ENCODE measurements around the gene ATAD3C.
"Not testable (repeated sequence)": the region's sequence is repeated elsewhere in the genome, so short reads cannot be mapped to it uniquely, and the experiment has no call there.

Gene ATAD3C

GRCh38 chr1:1432951-1433803, 16.3 kb upstream of the ATAD3C start:
- DNase-seq, result peak; percentile 85

GRCh38 chr1:1433804-1434130, 15.7 kb upstream of the ATAD3C start:
- DNase-seq, result peak; percentile 83

GRCh38 chr1:1434131-1434823, 15.2 kb upstream of the ATAD3C start:
- DNase-seq, result peak; percentile 88

- no peak for DNase-seq
These were observed 14.7 kb upstream of the ATAD3C start for GRCh38 chr1:1434824-1435105.

DNA sequence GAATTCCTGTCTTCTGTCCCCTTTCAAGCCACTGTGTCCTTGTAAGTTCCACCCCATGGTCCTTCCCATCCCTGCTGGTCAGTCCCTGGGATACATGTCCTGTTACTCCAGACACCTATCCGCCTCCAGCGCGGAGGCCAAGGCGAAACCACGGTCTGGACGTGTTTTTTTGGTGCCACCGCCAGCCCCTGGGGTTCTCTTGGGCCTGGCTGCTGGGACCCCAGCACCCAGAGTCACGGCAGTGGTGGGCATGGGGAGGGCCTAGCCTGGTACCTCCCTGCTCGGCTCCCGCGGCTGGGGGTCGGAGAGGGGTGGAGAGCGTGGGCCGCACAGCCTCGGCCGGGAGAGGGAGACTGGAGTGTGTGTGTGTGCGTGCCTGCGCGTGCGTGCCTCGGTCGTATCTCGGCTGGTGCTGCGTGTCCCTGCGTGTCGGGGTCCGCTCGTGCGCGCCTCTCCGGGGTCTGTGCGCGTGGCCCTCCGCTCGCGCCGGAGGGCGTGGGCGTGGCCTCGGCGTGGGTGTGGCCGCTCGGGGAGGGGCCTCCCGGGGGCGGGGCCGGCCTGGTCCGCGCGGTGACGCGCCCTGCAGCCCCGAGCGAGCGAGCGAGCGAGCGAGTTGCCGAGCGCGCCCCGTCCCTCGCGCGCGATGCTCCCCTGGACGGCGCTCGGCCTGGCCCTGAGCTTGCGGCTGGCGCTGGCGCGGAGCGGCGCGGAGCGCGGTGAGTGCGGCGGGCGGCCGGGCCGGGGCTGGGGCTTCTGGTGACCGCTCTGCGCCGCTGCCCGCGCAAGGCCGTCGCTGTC, 14.2 kb upstream of the ATAD3C start, which contains the start of gene VWA1:
Gene VWA1 (plus strand): TSS at position 585 of the 798 bp plus-strand sequence. CDS start 59 bp downstream, at position 644.
- peak; percentile 82 for DNase-seq

GRCh38 chr1:1435911-1436629, 13.4 kb upstream of the ATAD3C start:
- DNase-seq, result peak; percentile 41

DNA sequence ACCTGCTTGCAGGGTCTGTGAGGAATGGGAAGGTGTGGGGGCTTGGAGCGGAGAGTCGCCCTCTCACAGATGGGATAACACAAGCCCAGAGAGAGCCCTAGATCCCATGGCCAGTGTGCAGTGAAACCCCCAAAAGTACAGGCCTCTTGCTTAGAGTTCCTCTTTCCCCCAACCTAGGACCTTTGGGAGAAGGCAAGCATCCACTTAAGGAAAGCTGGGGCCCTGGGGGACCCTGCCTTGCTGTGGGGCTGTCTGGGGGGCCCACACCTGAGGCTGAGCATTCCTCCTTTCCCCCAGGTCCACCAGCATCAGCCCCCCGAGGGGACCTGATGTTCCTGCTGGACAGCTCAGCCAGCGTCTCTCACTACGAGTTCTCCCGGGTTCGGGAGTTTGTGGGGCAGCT, 12.9 kb upstream of the ATAD3C start:
- DNase-seq, result peak; percentile 26

GRCh38 chr1:1437033-1437903, 12.2 kb upstream of the ATAD3C start:
- no peak for DNase-seq

GRCh38 chr1:1437904-1438376, 11.5 kb upstream of the ATAD3C start:
- no peak for DNase-seq

GRCh38 chr1:1438531-1439381, 10.7 kb upstream of the ATAD3C start:
- DNase-seq, result peak; percentile 32

- DNase-seq, result no peak
These were observed 9.8 kb upstream of the ATAD3C start for GRCh38 chr1:1439546-1440261.

GRCh38 chr1:1440262-1441001, 9.1 kb upstream of the ATAD3C start:
- no peak for DNase-seq

DNA sequence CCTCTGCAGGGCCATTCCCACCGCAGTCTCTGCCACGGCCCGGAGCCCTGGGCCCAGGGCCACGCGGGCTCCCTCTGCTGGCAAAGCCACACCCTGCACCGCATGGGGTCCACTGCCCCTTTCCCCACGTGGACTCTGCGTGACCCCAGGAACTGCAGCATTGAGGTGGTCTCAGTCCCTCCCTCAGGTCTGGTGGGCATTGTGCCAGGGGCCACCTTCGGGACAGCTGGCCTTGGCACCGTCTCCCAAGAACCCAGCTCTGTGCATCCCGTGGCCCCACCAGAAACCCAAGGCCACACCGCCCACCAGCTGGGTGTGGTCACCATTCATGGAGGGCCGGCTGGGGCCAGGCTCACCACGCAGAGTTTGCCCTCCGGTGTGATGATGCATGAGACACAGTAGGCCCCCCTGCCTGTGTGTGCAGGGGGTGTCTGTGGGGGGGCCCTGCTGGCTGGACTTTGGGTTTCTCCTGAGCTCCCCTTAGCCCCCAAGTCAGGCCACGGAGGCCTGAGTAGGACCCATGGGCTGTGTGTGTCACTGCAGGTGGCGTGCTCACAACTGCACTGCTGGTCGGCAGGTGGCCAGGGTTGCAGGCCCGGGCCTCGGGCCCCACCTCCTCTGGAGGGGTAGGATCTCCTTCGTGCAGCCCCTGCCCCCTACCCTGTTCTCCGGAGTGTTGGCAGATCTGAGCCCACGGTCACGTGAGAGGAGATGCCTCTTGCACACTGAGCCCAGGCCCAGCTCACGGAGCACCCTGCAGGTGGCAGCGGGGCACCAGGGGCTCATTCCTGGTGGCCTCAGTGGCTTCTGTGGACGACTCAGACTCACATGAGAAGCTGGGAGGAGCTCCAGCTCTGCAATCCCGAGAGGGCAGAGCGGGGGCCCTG, 8.2 kb upstream of the ATAD3C start:
- peak; percentile 52 for DNase-seq

DNA sequence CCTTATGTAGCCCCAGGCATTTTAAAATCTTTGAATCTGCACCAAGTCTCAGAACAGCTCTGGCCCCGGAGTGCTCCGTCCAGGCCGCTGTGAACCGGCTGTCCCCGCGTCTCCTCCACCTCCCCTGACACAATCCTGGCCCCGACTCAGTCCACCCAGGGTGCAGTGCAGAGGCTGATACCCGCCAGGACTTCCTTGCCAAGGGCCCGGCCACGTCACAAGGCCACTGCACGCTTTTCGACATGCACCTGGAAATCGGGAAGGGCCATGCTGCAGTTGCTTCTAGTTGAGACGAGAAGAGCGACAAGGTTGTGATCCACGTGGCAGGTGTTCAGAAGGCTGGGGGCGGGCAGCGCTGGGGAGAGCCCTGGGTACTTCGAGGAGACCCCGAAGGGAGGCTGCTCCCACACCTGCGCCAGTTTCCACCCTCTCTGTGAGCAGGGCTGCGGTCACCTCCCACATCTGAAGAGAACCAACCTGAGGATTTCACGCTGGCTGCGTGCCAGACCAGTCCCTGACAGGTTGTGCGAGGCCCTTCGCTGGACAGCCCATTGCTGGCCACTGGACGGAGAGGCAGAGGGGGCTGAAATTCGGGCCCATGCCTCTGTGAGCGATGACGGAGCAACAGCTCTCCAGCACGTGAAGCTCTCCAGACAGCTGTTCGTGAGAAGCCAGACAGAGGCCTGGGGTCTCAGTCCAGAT, 7.3 kb upstream of the ATAD3C start:
- peak; percentile 13 for DNase-seq

DNA sequence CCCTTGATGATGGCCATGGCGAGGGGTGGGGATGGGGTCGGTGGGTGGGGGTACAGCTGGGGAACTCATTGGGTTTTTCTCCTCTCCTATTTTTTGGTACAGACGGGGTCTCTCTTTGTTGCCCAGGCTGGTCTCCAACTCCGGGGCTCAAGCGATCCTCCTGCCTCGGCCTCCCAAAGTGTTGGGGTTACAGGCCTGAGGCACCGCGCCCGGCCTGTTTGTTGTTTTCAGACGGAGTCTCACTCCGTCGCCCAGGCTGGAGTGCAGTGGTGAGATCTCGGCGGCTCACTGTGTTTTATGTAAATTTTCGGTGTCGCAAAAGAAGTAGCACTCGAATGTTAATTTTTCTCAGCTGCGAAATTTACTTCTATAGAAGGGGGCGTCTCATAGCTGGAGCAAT, 2.9 kb upstream of the ATAD3C start:
- not testable (repeated sequence) for DNase-seq

- not testable (repeated sequence) for DNase-seq
These were observed 1.1 kb downstream of the ATAD3C start for GRCh38 chr1:1450616-1451015.

GRCh38 chr1:1451696-1452364, 2.3 kb downstream of the ATAD3C start:
- DNase-seq, result no peak
